GM20431 (cell line): ENCODE measurements around the gene LCE3A.
"Not testable (repeated sequence)": the region's sequence is repeated elsewhere in the genome, so short reads cannot be mapped to it uniquely, and the experiment has no call there.

Source experiments
- in situ Hi-C: fragments of 300-500 bp; cut with MseI, MboI; formaldehyde crosslinking; loops from one replicate; pipeline ENCODE4 v1.15.0; 2020; ENCODE audit warnings: low sequenced_read_pairs; ENCODE audit not compliant: unreplicated experiment

LCE3A gene

DNA sequence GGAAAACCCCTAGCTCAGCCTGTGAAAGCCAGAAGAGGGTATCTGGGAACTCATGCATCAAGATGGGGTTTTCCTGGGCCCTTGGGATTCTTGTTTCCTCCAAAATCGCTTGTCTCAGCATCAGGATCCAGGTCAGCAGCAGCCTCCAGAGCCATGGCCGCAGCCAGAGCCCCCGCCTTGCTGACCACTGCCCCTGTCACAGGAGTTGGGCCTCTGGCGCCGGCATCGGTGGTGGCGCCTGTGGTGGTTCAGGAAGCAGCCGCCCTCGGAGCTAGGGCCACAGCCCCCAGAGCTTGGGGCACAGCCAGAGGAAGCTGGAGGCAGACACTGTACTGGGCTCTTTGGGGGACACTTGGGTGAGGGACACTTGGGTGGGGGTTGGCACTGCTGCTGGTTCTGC, 43.4 kb downstream of the LCE3A start:
- in situ Hi-C loops = not testable (repeated sequence)

DNA sequence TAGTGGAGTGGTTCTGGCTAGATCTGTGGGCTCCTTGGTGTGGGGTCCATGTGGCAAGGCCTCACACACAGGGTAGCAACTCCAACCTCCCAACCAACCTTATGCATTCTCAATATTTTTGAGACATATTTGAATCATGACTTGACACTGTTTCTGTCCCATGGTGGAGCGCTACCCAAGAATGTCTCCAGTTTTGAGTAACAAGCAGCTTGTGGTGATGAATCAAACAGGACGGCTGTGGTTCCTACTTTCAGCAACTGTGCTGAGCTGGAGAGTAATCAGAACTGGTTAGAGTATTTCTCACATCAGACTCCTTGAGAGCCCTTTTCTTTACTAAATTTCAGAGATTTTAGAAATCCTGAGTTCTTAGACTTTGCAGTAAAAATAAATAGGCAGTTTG, 45.7 kb downstream of the LCE3A start:
- in situ Hi-C loops = no loop called here
